DMS 273 treated with DMSO at 0.1 percent for 48 hours (cell line): ENCODE results near the gene HLA-DOB.
"Not testable (repeated sequence)": the region's sequence is repeated elsewhere in the genome, so short reads cannot be mapped to it uniquely, and the experiment has no call there.

Source experiments
- DNase-seq: peaks from one replicate; lab custom pipeline; 2025; lab: John Stamatoyannopoulos, UW

Gene HLA-DOB

DNA sequence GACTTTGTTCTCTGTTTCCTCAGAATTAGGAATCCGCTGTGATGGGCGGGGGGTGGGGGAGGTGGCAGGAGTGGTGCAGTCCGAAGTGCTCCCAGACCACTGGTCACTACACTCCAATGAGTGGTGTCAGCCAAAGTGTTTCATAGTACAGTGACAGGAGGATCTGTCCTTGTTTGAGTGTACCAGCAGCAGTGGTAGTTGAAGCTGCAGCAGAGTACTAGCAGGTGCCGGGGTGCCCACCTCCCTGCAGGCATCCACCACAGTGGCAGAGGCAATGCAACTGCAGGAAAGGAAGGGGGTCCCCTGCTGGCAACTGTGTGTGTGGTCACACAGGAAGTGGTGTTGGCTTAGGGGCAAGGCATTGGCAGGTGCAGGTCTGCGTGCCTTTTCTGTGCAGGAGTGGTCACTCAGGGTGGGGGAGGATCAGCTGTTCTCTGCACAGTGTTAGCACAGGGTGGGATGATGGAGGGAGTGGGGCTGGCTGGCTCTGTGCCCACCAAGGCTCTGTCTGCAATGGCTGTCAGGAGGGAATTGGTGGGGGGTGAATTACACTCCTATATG lies 9.7 kb downstream of the HLA-DOB start:
- DNase-seq = no peak

DNA sequence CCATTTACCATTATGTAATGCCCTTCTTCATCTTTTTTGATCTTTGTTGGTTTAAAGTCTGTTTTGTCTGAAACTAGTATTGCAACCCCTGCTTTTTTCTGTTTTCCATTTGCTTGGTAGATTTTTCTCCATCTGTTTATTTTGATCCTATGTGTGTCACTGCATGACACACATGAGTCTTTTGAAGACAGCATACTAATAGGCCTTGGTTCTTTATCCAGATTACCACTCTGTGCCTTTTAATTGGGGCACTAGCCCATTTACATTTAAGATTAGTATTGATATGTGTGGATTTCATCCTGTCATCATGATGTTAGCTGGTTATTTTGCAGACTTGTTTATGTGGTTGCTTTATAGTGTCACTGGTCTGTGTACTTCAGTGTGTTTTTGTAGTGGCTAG lies 11.4 kb downstream of the HLA-DOB start:
- DNase-seq = not testable (repeated sequence)

DNA sequence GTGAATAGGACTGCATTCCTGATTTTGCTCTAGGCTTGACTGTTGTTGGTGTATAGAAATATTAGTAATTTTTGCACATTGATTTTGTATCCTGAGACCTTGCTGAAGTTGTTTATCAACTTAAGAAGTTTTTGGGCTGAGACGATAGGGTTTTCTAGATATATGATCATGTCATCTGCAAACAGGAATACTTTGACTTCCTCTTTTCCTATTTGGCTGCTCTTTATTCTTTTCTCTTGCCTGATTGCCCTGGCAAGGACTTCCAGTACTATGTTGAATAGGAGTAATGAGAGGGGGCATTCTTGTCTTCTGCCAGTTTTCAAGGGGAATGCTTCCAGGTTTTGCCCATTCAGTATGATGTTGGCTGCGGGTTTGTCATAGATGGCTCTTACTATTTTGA lies 13.4 kb downstream of the HLA-DOB start:
- DNase-seq = no peak

DNA sequence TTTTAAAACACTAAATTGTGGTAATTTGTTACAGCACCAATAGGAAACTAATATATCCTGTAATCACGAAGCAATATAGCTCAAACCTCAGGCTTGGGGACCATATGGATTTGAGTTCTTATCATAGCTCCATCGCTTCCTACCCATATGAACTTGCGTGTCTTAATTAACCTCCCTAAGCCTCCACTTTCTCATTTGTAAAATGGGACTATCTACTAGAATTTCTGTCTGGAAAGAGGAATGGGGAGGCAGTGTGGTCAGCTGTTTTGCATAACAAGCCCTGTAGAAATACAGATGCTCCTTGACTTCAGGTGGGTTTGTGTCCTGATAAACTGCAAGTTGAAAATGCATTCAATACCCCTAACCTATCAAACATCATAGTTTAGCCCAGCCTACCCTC lies 17.1 kb downstream of the HLA-DOB start:
- DNase-seq = no peak

DNA sequence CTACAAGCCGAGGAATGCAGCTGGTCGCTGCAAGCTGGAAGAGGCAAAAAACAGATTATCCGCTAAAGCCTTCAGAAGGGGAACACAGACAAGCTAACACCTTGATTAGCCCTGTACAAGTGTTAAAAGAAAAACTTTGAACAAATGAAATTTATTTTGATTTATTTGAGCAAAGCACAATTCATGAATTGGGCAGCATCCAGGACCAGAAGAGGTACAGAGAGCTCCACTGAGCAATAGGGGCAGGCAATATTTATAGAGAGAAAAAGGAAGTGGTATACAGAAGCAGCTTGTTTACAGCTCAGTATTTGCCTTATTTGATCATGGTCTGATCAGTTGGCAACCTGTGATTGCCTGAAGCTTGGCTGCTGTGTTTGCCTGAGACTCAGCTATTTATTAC lies 17.6 kb downstream of the HLA-DOB start:
- no peak for DNase-seq

DNA sequence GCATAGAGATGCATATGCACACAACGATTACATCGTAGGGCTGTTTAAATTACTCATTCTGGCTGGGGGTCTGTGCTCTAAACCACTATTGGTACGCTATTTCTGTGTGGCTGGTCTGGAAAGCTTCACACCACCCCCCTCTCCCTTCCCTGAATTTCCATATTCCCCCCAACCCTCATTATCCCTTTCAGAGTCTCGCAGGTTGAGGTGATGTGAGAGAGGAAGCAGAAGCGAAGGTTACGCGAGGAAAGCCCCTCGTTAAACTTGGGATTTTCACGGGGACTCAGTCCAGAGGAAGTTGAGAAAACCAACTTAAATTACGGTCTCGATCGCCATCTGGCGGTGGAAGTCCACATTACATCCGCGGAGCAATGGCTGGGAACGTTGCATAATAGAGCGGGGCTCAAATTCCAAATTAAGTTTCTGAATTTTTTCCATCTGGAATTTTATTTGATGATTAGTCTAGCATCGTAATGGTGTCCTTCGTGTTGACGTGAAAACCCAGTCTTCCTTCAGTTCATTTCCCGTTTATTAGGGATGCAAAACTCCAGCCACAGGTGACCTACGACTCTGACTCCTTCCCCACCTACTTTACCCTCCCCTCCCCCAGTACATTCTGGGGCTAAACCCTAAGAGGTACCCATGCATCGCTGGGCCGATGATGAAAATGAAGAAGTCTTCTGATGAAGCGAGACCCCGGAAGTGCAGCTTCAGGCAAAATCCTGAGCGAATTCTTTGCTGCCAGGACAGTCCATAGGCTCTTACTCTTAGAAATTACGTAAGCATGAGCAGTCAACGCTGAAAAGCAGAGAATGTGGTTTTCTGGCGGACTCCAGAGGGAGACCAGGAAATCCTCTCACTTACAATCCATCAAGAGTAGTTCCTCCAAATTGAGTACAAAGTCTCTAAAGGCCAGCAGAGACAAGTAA lies 19.7 kb downstream of the HLA-DOB start:
- peak; percentile 11 for DNase-seq

- DNase-seq = no peak
Measured at GRCh38 chr6:32794510-32794909, 22.3 kb downstream of the HLA-DOB start.

DNA sequence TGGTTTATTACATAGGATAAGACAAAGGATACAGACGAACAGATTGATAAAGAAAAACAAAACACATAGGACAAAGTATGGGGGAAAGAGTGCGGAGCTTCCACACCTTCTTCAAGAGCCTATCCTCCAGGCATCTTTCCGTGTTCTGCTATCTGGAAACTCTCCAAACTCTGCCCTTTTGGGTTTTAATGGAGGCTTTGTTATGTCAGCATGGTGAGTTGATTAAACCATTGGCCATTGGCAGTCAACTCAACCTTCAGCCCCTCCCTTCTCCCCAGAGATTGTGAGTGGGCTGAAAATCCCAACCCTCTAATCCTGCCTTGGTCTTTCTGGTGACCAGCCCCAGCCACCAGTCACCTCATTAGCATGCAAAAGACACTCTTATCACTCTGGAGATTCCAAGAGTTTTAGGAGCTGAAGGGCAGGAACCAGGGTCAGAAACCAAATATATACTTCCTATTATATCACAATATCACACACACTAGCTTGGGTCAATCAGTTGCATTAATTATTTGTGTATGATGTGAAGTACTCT lies 23.8 kb downstream of the HLA-DOB start:
- no peak for DNase-seq

- no peak for DNase-seq
Measured at GRCh38 chr6:32790306-32790705, 26.5 kb downstream of the HLA-DOB start.

DNA sequence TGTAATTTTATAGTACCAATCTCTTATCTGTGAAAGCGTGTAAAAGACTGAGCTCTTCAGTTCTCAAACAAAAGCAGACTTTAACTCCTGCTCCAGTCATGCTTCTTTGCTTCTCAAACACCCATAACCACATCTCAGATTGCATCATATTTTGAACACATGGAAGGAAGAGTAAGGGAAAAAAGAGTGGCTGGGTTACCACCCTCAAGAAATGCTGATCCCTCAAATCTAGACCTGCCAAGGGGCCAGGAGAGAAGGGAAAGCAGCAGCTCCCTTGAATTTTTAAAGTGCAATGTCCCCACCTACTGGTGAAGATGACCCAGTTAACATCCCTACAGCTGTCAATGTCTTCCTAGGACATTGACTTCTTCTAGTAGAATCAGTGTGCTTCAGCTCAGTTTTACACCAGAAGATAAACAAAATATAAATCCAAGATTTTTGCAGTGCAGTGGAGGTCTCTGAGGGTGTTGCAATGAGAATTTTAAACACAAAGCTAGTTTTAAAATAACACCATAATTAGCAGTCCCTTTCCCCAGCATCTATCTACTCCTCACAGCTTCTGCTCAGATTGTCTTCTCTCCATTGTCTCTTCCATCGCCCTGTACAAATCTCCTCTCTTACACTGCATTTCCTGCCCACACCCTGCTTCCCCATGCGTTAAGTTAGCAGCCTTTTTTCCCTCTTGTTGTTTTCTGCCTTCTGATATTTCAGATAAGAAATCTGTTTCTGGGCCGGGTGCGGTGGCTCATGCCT lies 30.8 kb downstream of the HLA-DOB start:
- DNase-seq = peak; percentile 26

DNA sequence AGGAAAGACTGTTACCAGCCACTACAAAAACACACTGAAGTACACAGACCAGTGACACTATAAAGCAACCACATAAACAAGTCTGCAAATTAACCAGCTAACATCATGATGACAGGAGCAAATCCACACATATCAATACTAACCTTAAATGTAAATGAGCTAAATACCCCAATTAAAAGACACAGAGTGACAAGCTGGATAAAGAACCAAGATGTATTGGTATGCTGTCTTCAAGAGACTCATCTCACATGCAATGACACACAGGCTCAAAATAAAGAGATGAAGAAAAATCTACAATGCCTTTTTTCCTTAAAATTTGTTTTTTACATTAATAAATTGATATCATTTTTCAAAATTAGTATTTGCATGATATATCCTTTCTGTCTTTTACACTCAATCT lies 33.9 kb downstream of the HLA-DOB start:
- not testable (repeated sequence) for DNase-seq

- DNase-seq = no peak
Measured at GRCh38 chr6:32779036-32779435, 37.8 kb downstream of the HLA-DOB start.

GRCh38 chr6:32775071-32775470 lies 41.7 kb downstream of the HLA-DOB start:
- DNase-seq = no peak

DNA sequence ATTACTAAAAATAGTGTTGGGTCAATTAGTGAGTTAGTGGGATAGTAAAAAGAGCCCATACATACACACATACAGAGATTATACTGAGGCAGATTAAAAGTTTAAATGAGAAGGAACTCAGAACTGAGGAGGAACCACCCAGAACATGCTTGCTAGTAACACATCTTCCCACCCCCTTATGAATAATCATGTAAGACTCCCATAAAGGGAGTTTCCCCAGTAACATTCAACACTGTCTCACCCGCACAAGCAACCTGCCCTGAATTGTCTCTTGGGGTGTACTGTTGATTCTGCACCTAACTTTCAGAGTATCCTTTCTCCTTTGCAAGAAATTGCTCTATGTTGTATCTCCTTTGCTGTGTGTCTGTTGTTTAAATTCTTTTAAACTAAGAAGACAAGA lies 42.4 kb downstream of the HLA-DOB start:
- DNase-seq = no peak

- DNase-seq = no peak
Measured at GRCh38 chr6:32772656-32773055, 44.1 kb downstream of the HLA-DOB start.

DNA sequence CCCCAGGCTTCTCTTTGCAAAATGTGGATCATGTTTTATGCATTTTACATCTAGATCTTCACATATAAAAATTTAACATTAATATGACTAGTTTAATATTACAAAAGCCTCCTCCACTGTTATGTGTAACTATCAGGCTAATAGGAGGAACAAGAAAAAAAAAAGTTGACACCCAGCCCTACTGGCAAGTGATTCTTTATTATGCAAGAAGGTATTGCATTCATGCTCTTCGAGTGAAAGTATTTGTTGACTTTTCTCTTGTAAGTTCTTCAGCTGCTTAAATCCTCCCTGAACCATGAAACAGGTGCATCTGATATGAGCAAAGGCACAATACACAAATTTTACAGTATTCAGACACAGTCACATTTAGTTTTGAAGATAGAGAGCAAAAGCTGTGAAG lies 52.8 kb downstream of the HLA-DOB start:
- no peak for DNase-seq

DNA sequence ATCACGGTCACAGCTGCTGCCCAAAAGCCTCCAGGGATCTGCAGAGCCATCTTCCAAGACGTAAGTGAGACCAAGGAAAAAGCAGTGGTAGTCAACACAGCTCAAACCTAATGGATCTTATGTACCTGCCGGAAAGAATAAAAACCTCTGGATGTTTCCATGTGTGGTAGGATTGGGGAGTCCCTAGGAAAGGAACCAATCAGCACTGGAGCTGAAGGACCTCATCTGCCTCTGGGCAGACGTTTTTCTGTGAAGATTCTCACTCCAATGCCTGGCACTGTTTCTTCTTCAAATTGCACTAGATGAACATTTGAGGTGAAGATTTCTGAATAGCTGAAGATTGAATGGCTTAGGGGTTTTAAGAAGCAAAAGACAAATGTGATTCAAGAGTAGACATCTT lies 53.4 kb downstream of the HLA-DOB start, which contains the start of gene HLA-DQB2:
TSS of gene HLA-DQB2 (minus strand) at position 112 of the 400 bp plus-strand sequence. CDS start at position 50, 62 bp downstream.
- no peak for DNase-seq
